Measurements from ENCODE around the gene ATAD5.

DNA sequence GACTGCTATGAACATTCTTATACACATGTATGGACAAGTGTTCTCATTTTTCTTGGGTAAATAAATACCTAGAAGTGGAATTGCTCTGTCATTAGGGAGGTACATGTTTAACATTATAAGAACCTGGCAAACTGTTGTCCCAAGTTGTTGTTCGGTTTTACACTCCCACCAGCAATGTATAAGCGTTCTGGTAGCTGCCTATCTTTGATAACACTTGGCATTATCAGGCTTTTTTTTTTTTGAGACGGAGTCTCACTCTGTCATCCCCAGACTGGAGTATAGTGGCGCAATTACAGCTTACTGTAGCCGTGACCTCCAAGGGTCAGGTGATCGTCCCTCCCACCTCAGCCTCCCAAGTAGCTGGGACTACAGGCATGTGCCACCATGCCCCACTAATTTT lies 16.3 kb downstream of the ATAD5 start:
- TF ChIP-seq, protein P1, sequence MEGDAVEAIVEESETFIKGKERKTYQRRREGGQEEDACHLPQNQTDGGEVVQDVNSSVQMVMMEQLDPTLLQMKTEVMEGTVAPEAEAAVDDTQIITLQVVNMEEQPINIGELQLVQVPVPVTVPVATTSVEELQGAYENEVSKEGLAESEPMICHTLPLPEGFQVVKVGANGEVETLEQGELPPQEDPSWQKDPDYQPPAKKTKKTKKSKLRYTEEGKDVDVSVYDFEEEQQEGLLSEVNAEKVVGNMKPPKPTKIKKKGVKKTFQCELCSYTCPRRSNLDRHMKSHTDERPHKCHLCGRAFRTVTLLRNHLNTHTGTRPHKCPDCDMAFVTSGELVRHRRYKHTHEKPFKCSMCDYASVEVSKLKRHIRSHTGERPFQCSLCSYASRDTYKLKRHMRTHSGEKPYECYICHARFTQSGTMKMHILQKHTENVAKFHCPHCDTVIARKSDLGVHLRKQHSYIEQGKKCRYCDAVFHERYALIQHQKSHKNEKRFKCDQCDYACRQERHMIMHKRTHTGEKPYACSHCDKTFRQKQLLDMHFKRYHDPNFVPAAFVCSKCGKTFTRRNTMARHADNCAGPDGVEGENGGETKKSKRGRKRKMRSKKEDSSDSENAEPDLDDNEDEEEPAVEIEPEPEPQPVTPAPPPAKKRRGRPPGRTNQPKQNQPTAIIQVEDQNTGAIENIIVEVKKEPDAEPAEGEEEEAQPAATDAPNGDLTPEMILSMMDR (IDR thresholded peaks at IDR 0.05) = no peak
- TF ChIP-seq EZH2phosphoT487 (IDR thresholded peaks at IDR 0.05) = no peak
- no peak for TF ChIP-seq EZH2 (IDR thresholded peaks at IDR 0.05)
